ENCODE results near the gene NXPH4. TPM values are rescaled to one million over a fixed set of nuclear protein-coding genes. Genes with fewer than 3 reads are reported as not detected.

Gene NXPH4
- total and polyA plus RNA-seq, 10 of the 15 experiments (the other 5 are each of a cell fraction or from before 2014, with no cell fraction given), result 0.03 to 0.26 TPM; not detected in 8

DNA sequence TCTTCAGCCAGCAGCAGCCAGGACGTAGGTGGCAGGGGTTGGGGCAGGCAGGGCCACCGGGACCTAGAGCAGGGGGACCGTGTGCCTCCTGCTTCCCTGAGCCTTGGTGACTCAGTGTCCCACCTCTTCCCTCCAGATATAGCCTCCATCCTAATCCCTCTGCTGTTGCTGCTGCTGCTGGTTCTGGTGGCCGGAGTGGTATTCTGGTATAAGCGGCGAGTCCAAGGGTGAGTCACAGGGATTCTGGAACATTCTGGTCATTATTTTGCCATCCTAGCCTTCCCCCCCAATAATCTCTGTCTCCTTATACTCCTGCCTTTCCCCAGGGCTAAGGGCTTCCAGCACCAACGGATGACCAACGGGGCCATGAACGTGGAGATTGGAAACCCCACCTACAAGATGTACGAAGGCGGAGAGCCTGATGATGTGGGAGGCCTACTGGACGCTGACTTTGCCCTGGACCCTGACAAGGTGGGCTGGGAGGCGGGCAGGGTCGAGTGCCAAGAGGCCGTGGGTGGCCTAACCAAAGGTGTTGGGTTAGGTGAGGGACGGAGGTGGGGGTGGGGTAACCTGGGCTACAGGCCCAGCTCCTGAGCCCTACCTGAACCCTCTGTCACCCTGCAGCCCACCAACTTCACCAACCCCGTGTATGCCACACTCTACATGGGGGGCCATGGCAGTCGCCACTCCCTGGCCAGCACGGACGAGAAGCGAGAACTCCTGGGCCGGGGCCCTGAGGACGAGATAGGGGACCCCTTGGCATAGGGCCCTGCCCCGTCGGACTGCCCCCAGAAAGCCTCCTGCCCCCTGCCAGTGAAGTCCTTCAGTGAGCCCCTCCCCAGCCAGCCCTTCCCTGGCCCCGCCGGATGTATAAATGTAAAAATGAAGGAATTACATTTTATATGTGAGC lies 4.5 kb upstream of the NXPH4 start:
- Histone ChIP-seq H3K9me3 (replicated peaks; ENCODE audit: control insufficient read depth, insufficient read depth, low read length) (no peaks in the 10 kb centered on the region), H2AFZ (ENCODE audit: control insufficient read depth, low read depth, low read length) (no peak overlapping the region), H4K20me1 (ENCODE audit: control insufficient read depth, insufficient read depth) (no peaks in the 10 kb centered on the region), H3K4me2 (ENCODE audit: control insufficient read depth, insufficient read depth) (no peak overlapping the region), H3K4me3 (no peak overlapping the region), H3K27ac (ENCODE audit: control insufficient read depth, insufficient read depth) (no peak overlapping the region), H3K79me2 (ENCODE audit: control insufficient read depth, insufficient read depth, low read length) (no peaks in the 10 kb centered on the region), H3K9ac (ENCODE audit: control insufficient read depth, insufficient read depth, low read length) (no peak overlapping the region), H3K27me3 (replicated peaks in 1 of 2; ENCODE audit: control insufficient read depth in 2 of 2, insufficient read depth in 2 of 2, low read length in 1 of 2) (peaks cover 9 to 10% of the 10 kb centered on the region in 2 experiments; a peak in 3 of 4 replicates), H3K36me3 (ENCODE audit: control insufficient read depth in 2 of 2, insufficient read depth in 2 of 2, low read length in 1 of 2) (no peaks in the 10 kb centered on the region), H3K4me1 (ENCODE audit: control insufficient read depth, insufficient read depth, low read length) (peaks cover 9% of the 10 kb centered on the region)
- 51% methylated on average over 27 of the region's 27 CpGs for WGBS (ENCODE audit: insufficient coverage, insufficient replicate concordance, low lambda C conversion rate, missing lambda C conversion rate)
- CTCF ChIA-PET, result interaction anchor here (2.3 to 4.7 kb wide), 5 partner anchors 17 to 240 kb away, joined by 13 to 271 read pairs (median 41); partner anchors contain the start of gene SHMT2
- RAD21 ChIA-PET (ENCODE audit: unreplicated experiment), result interaction anchor here (1.1 kb wide), 1 partner anchor 37 kb away, joined by 4 read pairs; no protein-coding TSS in a partner anchor
- FAIRE-seq, result no peak
- SMC1A ChIA-PET (ENCODE audit: uncharacterized antibody, unreplicated experiment), result interaction anchor here (4.2 kb wide), 1 partner anchor 30 kb away, joined by 55 read pairs; no protein-coding TSS in a partner anchor
- POLR2A ChIA-PET, result no interaction called here
- no peak for DNase-seq (ENCODE audit: low read depth, low spot score)
- in situ Hi-C loops (cut with MboI), result loop anchor here (5.0 kb wide), 1 partner anchor 35 kb away; no protein-coding TSS in a partner anchor
- BruUV-seq (replicated peaks), result no TSS peak
- TF ChIP-seq YY1 (IDR thresholded peaks at IDR 0.05; ENCODE audit: low read depth, low read length), result no peak
- TF ChIP-seq TCF3 (IDR thresholded peaks at IDR 0.05; ENCODE audit: borderline replicate concordance, insufficient read depth, low read depth, low read length), result no peak
- TF ChIP-seq, protein P1, sequence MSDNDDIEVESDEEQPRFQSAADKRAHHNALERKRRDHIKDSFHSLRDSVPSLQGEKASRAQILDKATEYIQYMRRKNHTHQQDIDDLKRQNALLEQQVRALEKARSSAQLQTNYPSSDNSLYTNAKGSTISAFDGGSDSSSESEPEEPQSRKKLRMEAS (IDR thresholded peaks at IDR 0.05; ENCODE audit: low read depth, low read length), result no peak
- TF ChIP-seq ZNF274 (IDR thresholded peaks at IDR 0.05; ENCODE audit: insufficient read depth, insufficient read length), result no peak
- no peak for TF ChIP-seq MXI1 (IDR thresholded peaks at IDR 0.05; ENCODE audit: low read depth, low read length)
- TF ChIP-seq ZNF384 (IDR thresholded peaks at IDR 0.05; ENCODE audit: borderline replicate concordance, low read depth, low read length), result no peak
- no peak for TF ChIP-seq NFYA (IDR thresholded peaks at IDR 0.05; ENCODE audit: borderline replicate concordance, low read depth, low read length)
- no peak for TF ChIP-seq BMI1 (IDR thresholded peaks at IDR 0.05; ENCODE audit: borderline replicate concordance)
- TF ChIP-seq SUZ12 (IDR thresholded peaks at IDR 0.05; ENCODE audit: unreplicated experiment), result no peak
- TF ChIP-seq HDAC6 (IDR thresholded peaks at IDR 0.05; ENCODE audit: unreplicated experiment), result no peak
- no peak for TF ChIP-seq CBFB (IDR thresholded peaks at IDR 0.05; ENCODE audit: low read depth)
- no peak for TF ChIP-seq SIN3A (IDR thresholded peaks at IDR 0.05; ENCODE audit: low read depth, low read length)
- TF ChIP-seq TARDBP (IDR thresholded peaks at IDR 0.05; ENCODE audit: borderline replicate concordance), result no peak
- TF ChIP-seq, protein P2, sequence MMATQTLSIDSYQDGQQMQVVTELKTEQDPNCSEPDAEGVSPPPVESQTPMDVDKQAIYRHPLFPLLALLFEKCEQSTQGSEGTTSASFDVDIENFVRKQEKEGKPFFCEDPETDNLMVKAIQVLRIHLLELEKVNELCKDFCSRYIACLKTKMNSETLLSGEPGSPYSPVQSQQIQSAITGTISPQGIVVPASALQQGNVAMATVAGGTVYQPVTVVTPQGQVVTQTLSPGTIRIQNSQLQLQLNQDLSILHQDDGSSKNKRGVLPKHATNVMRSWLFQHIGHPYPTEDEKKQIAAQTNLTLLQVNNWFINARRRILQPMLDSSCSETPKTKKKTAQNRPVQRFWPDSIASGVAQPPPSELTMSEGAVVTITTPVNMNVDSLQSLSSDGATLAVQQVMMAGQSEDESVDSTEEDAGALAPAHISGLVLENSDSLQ (IDR thresholded peaks at IDR 0.05), result no peak
- no peak for TF ChIP-seq CBX5 (IDR thresholded peaks at IDR 0.05; ENCODE audit: low read depth)
- TF ChIP-seq, protein P3, sequence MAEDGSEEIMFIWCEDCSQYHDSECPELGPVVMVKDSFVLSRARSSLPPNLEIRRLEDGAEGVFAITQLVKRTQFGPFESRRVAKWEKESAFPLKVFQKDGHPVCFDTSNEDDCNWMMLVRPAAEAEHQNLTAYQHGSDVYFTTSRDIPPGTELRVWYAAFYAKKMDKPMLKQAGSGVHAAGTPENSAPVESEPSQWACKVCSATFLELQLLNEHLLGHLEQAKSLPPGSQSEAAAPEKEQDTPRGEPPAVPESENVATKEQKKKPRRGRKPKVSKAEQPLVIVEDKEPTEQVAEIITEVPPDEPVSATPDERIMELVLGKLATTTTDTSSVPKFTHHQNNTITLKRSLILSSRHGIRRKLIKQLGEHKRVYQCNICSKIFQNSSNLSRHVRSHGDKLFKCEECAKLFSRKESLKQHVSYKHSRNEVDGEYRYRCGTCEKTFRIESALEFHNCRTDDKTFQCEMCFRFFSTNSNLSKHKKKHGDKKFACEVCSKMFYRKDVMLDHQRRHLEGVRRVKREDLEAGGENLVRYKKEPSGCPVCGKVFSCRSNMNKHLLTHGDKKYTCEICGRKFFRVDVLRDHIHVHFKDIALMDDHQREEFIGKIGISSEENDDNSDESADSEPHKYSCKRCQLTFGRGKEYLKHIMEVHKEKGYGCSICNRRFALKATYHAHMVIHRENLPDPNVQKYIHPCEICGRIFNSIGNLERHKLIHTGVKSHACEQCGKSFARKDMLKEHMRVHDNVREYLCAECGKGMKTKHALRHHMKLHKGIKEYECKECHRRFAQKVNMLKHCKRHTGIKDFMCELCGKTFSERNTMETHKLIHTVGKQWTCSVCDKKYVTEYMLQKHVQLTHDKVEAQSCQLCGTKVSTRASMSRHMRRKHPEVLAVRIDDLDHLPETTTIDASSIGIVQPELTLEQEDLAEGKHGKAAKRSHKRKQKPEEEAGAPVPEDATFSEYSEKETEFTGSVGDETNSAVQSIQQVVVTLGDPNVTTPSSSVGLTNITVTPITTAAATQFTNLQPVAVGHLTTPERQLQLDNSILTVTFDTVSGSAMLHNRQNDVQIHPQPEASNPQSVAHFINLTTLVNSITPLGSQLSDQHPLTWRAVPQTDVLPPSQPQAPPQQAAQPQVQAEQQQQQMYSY (CRISPR knock-in tag; IDR thresholded peaks at IDR 0.05), result no peak
- TF ChIP-seq ZNF24 (IDR thresholded peaks at IDR 0.05), result no peak
- TF ChIP-seq KAT2A (conservative IDR thresholded peaks at IDR 0.05; ENCODE audit: control insufficient read depth, low read depth, low read length), result no peak
- no peak for TF ChIP-seq RFX5 (IDR thresholded peaks at IDR 0.05; ENCODE audit: low read depth, low read length)
- no peak for TF ChIP-seq IKZF2 (IDR thresholded peaks at IDR 0.05)
- intact Hi-C loops (cut with micrococcal nuclease; ENCODE audit: unreplicated experiment), result no loop called here
- ATAC-seq, result no peak
